ENCODE measurements around the gene MEI1. TPM values are rescaled to one million over a fixed set of nuclear protein-coding genes. Genes with fewer than 3 reads are reported as not detected.
A peak's percentile ranks its signal among the peaks of the same experiment; 100 is the strongest.

Gene MEI1
- total and polyA plus RNA-seq, 9 of the 15 experiments (the other 6 are each of a cell fraction or from before 2014, with no cell fraction given): 0.08 to 0.68 (median 0.18) TPM; not detected in 2

- TF ChIP-seq MGA (IDR thresholded peaks at IDR 0.05): no peak
- no peak for TF ChIP-seq IFI16 (CRISPR knock-in tag; IDR thresholded peaks at IDR 0.05)
- peak; percentile 58 for TF ChIP-seq EP400 (IDR thresholded peaks at IDR 0.05)
- no peak for TF ChIP-seq RB1 (IDR thresholded peaks at IDR 0.05; ENCODE audit: low read depth)
- no peak for TF ChIP-seq CBX8 (IDR thresholded peaks at IDR 0.05; ENCODE audit: borderline replicate concordance, extremely low read depth, low read depth, low read length, poor library complexity, severe bottlenecking)
- TF ChIP-seq HEY1 (CRISPR knock-in tag; IDR thresholded peaks at IDR 0.05; ENCODE audit: borderline replicate concordance): 0 out of 2 replicates have a peak, but pooled peaks have one; percentile 44
- TF ChIP-seq ZBTB34 (CRISPR knock-in tag; IDR thresholded peaks at IDR 0.05): no peak
- no peak for TF ChIP-seq L3MBTL2 (IDR thresholded peaks at IDR 0.05)
- TF ChIP-seq ZNF121 (CRISPR knock-in tag; conservative IDR thresholded peaks at IDR 0.05): no peak
- no peak for TF ChIP-seq PCBP1 (IDR thresholded peaks at IDR 0.05; ENCODE audit: low read depth, low read length, poor library complexity, severe bottlenecking)
- no peak for TF ChIP-seq ZNF347 (CRISPR knock-in tag; IDR thresholded peaks at IDR 0.05; ENCODE audit: low read depth)
- no peak for TF ChIP-seq TARDBP (IDR thresholded peaks at IDR 0.05)
- no peak for TF ChIP-seq KDM2B (CRISPR knock-in tag; IDR thresholded peaks at IDR 0.05)
Measured at GRCh38 chr22:41845380-41846267, 146.3 kb downstream of the MEI1 start (continued).

Data from K562 (cell line).